Gastroesophageal sphincter (tissue), 3 donors: Measurements from ENCODE around the gene RUNX2.

Experiments
- CTCF ChIP-seq, 4 experiments: fragments of 200-600 bp in 2 of 4; fragments of 450-650 bp in 2 of 4; sonication (generic) in 1 of 4; IDR thresholded peaks; one replicate each; pipeline ENCODE4 v1.5.1; 2017 to 2019; ENCODE audit warnings: antibody characterized with exemption in 4 of 4, mild to moderate bottlenecking in 2 of 4, moderate library complexity in 2 of 4
- POLR2A ChIP-seq, 2 donors: fragments of 450-650 bp; IDR thresholded peaks; one replicate each; pipeline ENCODE4 v1.6.1; 2017; ENCODE audit warnings: antibody characterized with exemption in 2 of 2, mild to moderate bottlenecking in 2 of 2, moderate library complexity in 1 of 2
- POLR2AphosphoS5 ChIP-seq: sonication (generic); formaldehyde crosslinking; IDR thresholded peaks from one replicate; pipeline ENCODE4 v1.6.1; 2017; ENCODE audit warnings: antibody characterized with exemption

GRCh38 chr6:45426251-45426650 is 98.1 kb downstream of the RUNX2 start:
- no peak for TF ChIP-seq POLR2A (IDR thresholded peaks at IDR 0.05)
- no peak for TF ChIP-seq POLR2AphosphoS5
- TF ChIP-seq CTCF (IDR thresholded peaks at IDR 0.05), result no peak
